ENCODE measurements around the gene PTH1R.

Gene PTH1R

GRCh38 chr3:46900356-46900755, 22.8 kb downstream of the PTH1R start:
- DNase-seq (ENCODE audit: low spot score), result no peak
- ChIA-PET CTCF (interaction anchor here (0.7 to 1.1 kb wide), 2 partner anchors 98 to 100 kb away, joined by 4 to 7 read pairs; no protein-coding TSS in a partner anchor), POLR2A (ENCODE audit: low non-redundant PET) (no interaction called here)
- no peak for TF ChIP-seq CTCF (conservative IDR thresholded peaks at IDR 0.05; ENCODE audit: low read depth)
- H3K27ac ChIP-seq, result no peak overlapping the region

GRCh38 chr3:46901061-46901460, 23.5 kb downstream of the PTH1R start:
- no peak overlapping the region for H3K27ac ChIP-seq
- CTCF ChIA-PET, result interaction anchor here (1.1 kb wide), 1 partner anchor 97 kb away, joined by 4 read pairs; no protein-coding TSS in a partner anchor
- POLR2A ChIA-PET (ENCODE audit: low non-redundant PET), result no interaction called here
- no peak for DNase-seq (ENCODE audit: low spot score)
- TF ChIP-seq CTCF (conservative IDR thresholded peaks at IDR 0.05; ENCODE audit: low read depth), result no peak

GRCh38 chr3:46901591-46902187, 24.2 kb downstream of the PTH1R start:
- DNase-seq (ENCODE audit: low spot score), result no peak
- CTCF ChIA-PET, result no interaction called here
- H3K27ac ChIP-seq, result no peak overlapping the region
- POLR2A ChIA-PET (ENCODE audit: low non-redundant PET), result no interaction called here
- TF ChIP-seq CTCF (conservative IDR thresholded peaks at IDR 0.05; ENCODE audit: low read depth), result no peak

- DNase-seq (ENCODE audit: low spot score), result no peak
- H3K27ac ChIP-seq, result no peak overlapping the region
- no peak for TF ChIP-seq CTCF (conservative IDR thresholded peaks at IDR 0.05; ENCODE audit: low read depth)
- ChIA-PET CTCF (no interaction called here), POLR2A (ENCODE audit: low non-redundant PET) (no interaction called here)
Measured at GRCh38 chr3:46902188-46902631, 24.7 kb downstream of the PTH1R start.

GRCh38 chr3:46903341-46904302, 26.1 kb downstream of the PTH1R start:
- no peak for TF ChIP-seq CTCF (conservative IDR thresholded peaks at IDR 0.05; ENCODE audit: low read depth)
- ChIA-PET CTCF (interaction anchor here (0.5 kb wide), 1 partner anchor 363 kb away, joined by 4 read pairs; no protein-coding TSS in a partner anchor), POLR2A (ENCODE audit: low non-redundant PET) (no interaction called here)
- peak; percentile 58 for DNase-seq (ENCODE audit: low spot score)
- H3K27ac ChIP-seq, result 0 out of 2 replicates have a peak overlapping the region, but pooled peaks have one; percentile 18

Measured in RWPE1 (cell line).